Measurements from ENCODE around the gene ARHGAP24. TPM values are rescaled to one million over a fixed set of nuclear protein-coding genes. Genes with fewer than 3 reads are reported as not detected.

ARHGAP24 gene
- total RNA-seq, 4 donors from 2014 or later: 17.8 to 65.2 (median 27.2) TPM

- DNase-seq (ENCODE audit: low spot score in 2 of 2): no peak
- TF ChIP-seq POLR2AphosphoS5 (IDR thresholded peaks at IDR 0.05) (no peak), POLR2A (IDR thresholded peaks at IDR 0.05) (no peak), EP300 (IDR thresholded peaks at IDR 0.05) (no peak)
- TF ChIP-seq, protein P1, sequence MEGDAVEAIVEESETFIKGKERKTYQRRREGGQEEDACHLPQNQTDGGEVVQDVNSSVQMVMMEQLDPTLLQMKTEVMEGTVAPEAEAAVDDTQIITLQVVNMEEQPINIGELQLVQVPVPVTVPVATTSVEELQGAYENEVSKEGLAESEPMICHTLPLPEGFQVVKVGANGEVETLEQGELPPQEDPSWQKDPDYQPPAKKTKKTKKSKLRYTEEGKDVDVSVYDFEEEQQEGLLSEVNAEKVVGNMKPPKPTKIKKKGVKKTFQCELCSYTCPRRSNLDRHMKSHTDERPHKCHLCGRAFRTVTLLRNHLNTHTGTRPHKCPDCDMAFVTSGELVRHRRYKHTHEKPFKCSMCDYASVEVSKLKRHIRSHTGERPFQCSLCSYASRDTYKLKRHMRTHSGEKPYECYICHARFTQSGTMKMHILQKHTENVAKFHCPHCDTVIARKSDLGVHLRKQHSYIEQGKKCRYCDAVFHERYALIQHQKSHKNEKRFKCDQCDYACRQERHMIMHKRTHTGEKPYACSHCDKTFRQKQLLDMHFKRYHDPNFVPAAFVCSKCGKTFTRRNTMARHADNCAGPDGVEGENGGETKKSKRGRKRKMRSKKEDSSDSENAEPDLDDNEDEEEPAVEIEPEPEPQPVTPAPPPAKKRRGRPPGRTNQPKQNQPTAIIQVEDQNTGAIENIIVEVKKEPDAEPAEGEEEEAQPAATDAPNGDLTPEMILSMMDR (IDR thresholded peaks at IDR 0.05): no peak
- Histone ChIP-seq H3K27me3 (no peaks in the 10 kb centered on the region), H3K9me3 (no peaks in the 10 kb centered on the region), H3K4me3 (no peak overlapping the region), H3K36me3 (no peaks in the 10 kb centered on the region), H3K27ac (no peak overlapping the region), H3K4me1 (no peaks in the 10 kb centered on the region)
- WGBS: 80% methylated on average over 1 of the region's 1 CpG
Observed at GRCh38 chr4:85459736-85460135, 15.2 kb upstream of the ARHGAP24 start.

DNA sequence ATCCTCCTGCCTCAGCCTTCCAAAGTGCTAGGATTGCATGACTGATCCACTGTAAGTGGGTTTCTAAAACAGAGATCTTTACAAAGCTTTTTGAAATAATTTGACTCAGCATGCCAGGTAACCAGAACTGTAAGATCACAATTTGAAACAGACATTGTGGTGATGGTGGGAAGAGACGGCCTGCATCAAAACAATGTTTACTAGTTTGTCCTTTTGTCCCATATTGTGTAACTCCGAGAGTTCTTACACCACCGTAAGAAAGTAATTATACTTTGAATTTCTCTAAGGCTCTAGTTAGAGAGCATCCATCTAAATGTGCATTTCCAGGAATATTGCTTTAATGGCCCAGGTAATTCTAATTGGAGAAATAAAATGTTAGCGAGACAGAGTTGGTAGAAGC lies 594 bp upstream of the ARHGAP24 start:
- Histone ChIP-seq H3K9me3 (no peaks in the 10 kb centered on the region), H3K27me3 (no peaks in the 10 kb centered on the region), H3K4me3 (peak overlapping the region; percentile 77), H3K4me1 (peaks cover 11% of the 10 kb centered on the region), H3K27ac (peak overlapping the region; percentile 86), H3K36me3 (no peaks in the 10 kb centered on the region)
- 42% methylated on average over 4 of the region's 4 CpGs for WGBS
- TF ChIP-seq POLR2AphosphoS5 (IDR thresholded peaks at IDR 0.05): no peak
- no peak for TF ChIP-seq EP300 (IDR thresholded peaks at IDR 0.05)
- no peak for TF ChIP-seq POLR2A (IDR thresholded peaks at IDR 0.05)
- DNase-seq (ENCODE audit: low spot score in 2 of 2): no peak

DNA sequence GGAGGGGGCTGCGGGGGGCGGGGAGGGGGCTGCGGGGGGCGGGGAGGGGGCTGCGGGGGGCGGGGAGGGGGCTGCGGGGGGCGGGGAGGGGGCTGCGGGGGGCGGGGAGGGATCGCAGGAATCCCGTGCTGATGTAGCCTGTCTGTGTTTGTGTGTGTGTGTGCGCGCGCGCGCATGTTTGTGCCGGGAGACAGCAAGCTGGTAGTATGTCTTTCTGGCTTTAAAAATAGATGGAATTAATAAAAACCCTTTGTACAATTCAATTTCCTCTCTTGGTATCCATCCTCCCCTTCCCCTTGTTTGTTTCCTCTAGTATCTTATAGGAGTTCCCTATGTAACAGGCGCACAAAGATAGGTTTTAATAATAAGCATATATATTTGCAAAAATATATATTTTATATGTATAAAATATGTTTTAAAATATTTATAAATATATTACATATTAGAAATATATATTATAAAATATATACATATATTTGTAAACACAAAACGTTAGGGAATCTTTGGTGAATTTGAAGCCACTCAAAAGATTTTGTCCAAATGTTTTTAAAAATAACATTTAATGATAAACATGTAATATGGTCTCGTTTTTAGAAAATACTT lies 782 bp downstream of the ARHGAP24 start:
- no peak for DNase-seq (ENCODE audit: low spot score in 2 of 2)
- peak overlapping the region; percentile 77 for H3K4me3 ChIP-seq
- 4% methylated on average over 14 of the region's 21 CpGs for WGBS
- H3K27me3 ChIP-seq: no peaks in the 10 kb centered on the region
- peaks cover 11% of the 10 kb centered on the region for H3K4me1 ChIP-seq
- peak overlapping the region; percentile 86 for H3K27ac ChIP-seq
- TF ChIP-seq, protein P1 (IDR thresholded peaks at IDR 0.05): no peak
- TF ChIP-seq POLR2AphosphoS5 (IDR thresholded peaks at IDR 0.05): no peak
- no peaks in the 10 kb centered on the region for H3K9me3 ChIP-seq
- H3K36me3 ChIP-seq: no peaks in the 10 kb centered on the region

DNA sequence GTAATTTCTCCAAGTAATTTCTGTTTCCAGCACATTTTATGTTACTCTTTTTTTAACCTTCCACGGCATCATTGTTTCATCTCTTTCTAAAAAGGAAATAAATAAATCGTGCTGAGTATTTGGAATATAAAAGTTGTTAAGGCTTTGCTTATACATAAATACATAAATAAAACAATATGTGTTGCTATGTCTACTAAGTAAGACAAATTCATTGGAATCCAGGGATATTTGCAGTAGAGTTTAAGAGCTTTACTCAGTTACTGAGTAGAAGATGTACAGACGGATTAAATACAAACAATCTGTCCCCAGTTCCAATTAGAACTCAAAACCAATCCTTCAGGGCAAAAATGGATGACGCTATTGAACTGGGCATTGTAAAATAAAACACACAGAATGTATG lies 1.4 kb downstream of the ARHGAP24 start:
- no peaks in the 10 kb centered on the region for H3K27me3 ChIP-seq
- WGBS: 55% methylated on average over 4 of the region's 4 CpGs
- H3K27ac ChIP-seq: no peak overlapping the region
- H3K4me3 ChIP-seq: peak overlapping the region; percentile 77
- DNase-seq (ENCODE audit: low spot score in 2 of 2): no peak
- no peaks in the 10 kb centered on the region for H3K9me3 ChIP-seq
- no peaks in the 10 kb centered on the region for H3K36me3 ChIP-seq
- H3K4me1 ChIP-seq: peaks cover 11% of the 10 kb centered on the region
- TF ChIP-seq POLR2A (IDR thresholded peaks at IDR 0.05) (no peak), EP300 (IDR thresholded peaks at IDR 0.05) (no peak), POLR2AphosphoS5 (IDR thresholded peaks at IDR 0.05) (no peak)
- TF ChIP-seq, protein P1 (IDR thresholded peaks at IDR 0.05): no peak

GRCh38 chr4:85477534-85477933 lies 2.6 kb downstream of the ARHGAP24 start:
- Histone ChIP-seq H3K4me1 (peaks cover 11% of the 10 kb centered on the region), H3K9me3 (no peaks in the 10 kb centered on the region), H3K36me3 (no peaks in the 10 kb centered on the region), H3K27me3 (no peaks in the 10 kb centered on the region), H3K27ac (no peak overlapping the region), H3K4me3 (no peak overlapping the region)
- no peak for DNase-seq (ENCODE audit: low spot score in 2 of 2)
- WGBS: 77% methylated on average over 9 of the region's 9 CpGs
- TF ChIP-seq, protein P1 (IDR thresholded peaks at IDR 0.05): no peak
- TF ChIP-seq EP300 (IDR thresholded peaks at IDR 0.05) (no peak), POLR2A (IDR thresholded peaks at IDR 0.05) (no peak), POLR2AphosphoS5 (IDR thresholded peaks at IDR 0.05) (no peak)

GRCh38 chr4:85478576-85478975 lies 3.6 kb downstream of the ARHGAP24 start:
- H3K4me3 ChIP-seq: no peak overlapping the region
- no peak overlapping the region for H3K27ac ChIP-seq
- H3K27me3 ChIP-seq: no peaks in the 10 kb centered on the region
- no peaks in the 10 kb centered on the region for H3K36me3 ChIP-seq
- H3K4me1 ChIP-seq: peaks cover 11% of the 10 kb centered on the region
- H3K9me3 ChIP-seq: no peaks in the 10 kb centered on the region
- TF ChIP-seq, protein P1 (IDR thresholded peaks at IDR 0.05): no peak
- TF ChIP-seq POLR2A (IDR thresholded peaks at IDR 0.05) (no peak), POLR2AphosphoS5 (IDR thresholded peaks at IDR 0.05) (no peak)
- 54% methylated on average over 2 of the region's 2 CpGs for WGBS
- no peak for DNase-seq (ENCODE audit: low spot score in 2 of 2)
